ENCODE results near the gene FGF3. TPM values are rescaled to one million over a fixed set of nuclear protein-coding genes. Genes with fewer than 3 reads are reported as not detected.

Gene FGF3
- polyA plus RNA-seq, 1 donor (not counting 4 experiments of a cell fraction or from before 2014, with no cell fraction given): not detected

- Histone ChIP-seq H3K27ac (ENCODE audit: control insufficient read depth, insufficient read depth, low read length) (no peak overlapping the region), H3K79me2 (ENCODE audit: control insufficient read depth, insufficient read depth, low read length) (no peaks in the 10 kb centered on the region), H3K4me2 (ENCODE audit: control insufficient read depth, extremely low read depth, insufficient read depth, low read depth, low read length) (no peak overlapping the region), H3K4me3 (ENCODE audit: control insufficient read depth in 2 of 3, extremely low read depth in 1 of 3, insufficient read depth in 2 of 3, low read depth in 1 of 3, low read length in 3 of 3) (no peak overlapping the region), H2AFZ (ENCODE audit: control insufficient read depth, low read length) (no peak overlapping the region), H4K20me1 (ENCODE audit: control insufficient read depth, extremely low read depth, insufficient read depth, low read length) (no peaks in the 10 kb centered on the region), H3K9me1 (ENCODE audit: control insufficient read depth, extremely low read depth, insufficient read depth, low read length) (no peaks in the 10 kb centered on the region), H3K9ac (ENCODE audit: control insufficient read depth, extremely low read depth, insufficient read depth, low read length) (no peak overlapping the region), H3K4me1 (ENCODE audit: control insufficient read depth, extremely low read depth, insufficient read depth, low read length) (no peaks in the 10 kb centered on the region), H3K9me3 (ENCODE audit: control insufficient read depth, low read depth, low read length) (no peaks in the 10 kb centered on the region), H3K36me3 (ENCODE audit: control insufficient read depth in 2 of 2, extremely low read depth in 1 of 2, insufficient read depth in 2 of 2, low read length in 2 of 2) (no peaks in the 10 kb centered on the region), H3K27me3 (ENCODE audit: control insufficient read depth, extremely low read depth, insufficient read depth, low read length) (no peaks in the 10 kb centered on the region)
- TF ChIP-seq CTCF (optimal IDR thresholded peaks at IDR 0.05 in 1 of 3, IDR thresholded peaks at IDR 0.05 in 1 of 3, conservative IDR thresholded peaks at IDR 0.05 in 1 of 3; ENCODE audit: extremely low read depth in 1 of 3, insufficient read depth in 2 of 3, low read length in 3 of 3): no peak
- no peak for TF ChIP-seq EZH2 (IDR thresholded peaks at IDR 0.05; ENCODE audit: low read length)
- no peak for DNase-seq (ENCODE audit: low read depth, low spot score)
- no peak for FAIRE-seq
- dilution Hi-C loops (cut with MboI; ENCODE audit: extremely low pct_ligation_motif_present, low sequenced_read_pairs): no loop called here
Measured at GRCh38 chr11:69839516-69839915, 20.3 kb upstream of the FGF3 start.

- Histone ChIP-seq H3K9ac (ENCODE audit: control insufficient read depth, extremely low read depth, insufficient read depth, low read length) (no peak overlapping the region), H3K27ac (ENCODE audit: control insufficient read depth, insufficient read depth, low read length) (no peak overlapping the region), H3K9me3 (ENCODE audit: control insufficient read depth, low read depth, low read length) (no peaks in the 10 kb centered on the region), H3K9me1 (ENCODE audit: control insufficient read depth, extremely low read depth, insufficient read depth, low read length) (no peaks in the 10 kb centered on the region), H2AFZ (ENCODE audit: control insufficient read depth, low read length) (no peak overlapping the region), H4K20me1 (ENCODE audit: control insufficient read depth, extremely low read depth, insufficient read depth, low read length) (no peaks in the 10 kb centered on the region), H3K4me1 (ENCODE audit: control insufficient read depth, extremely low read depth, insufficient read depth, low read length) (no peaks in the 10 kb centered on the region), H3K79me2 (ENCODE audit: control insufficient read depth, insufficient read depth, low read length) (no peaks in the 10 kb centered on the region), H3K36me3 (ENCODE audit: control insufficient read depth in 2 of 2, extremely low read depth in 1 of 2, insufficient read depth in 2 of 2, low read length in 2 of 2) (no peaks in the 10 kb centered on the region), H3K4me2 (ENCODE audit: control insufficient read depth, extremely low read depth, insufficient read depth, low read depth, low read length) (no peak overlapping the region), H3K27me3 (ENCODE audit: control insufficient read depth, extremely low read depth, insufficient read depth, low read length) (peaks cover 3% of the 10 kb centered on the region), H3K4me3 (ENCODE audit: control insufficient read depth in 2 of 3, extremely low read depth in 1 of 3, insufficient read depth in 2 of 3, low read depth in 1 of 3, low read length in 3 of 3) (no peak overlapping the region)
- no peak for FAIRE-seq
- TF ChIP-seq EZH2 (IDR thresholded peaks at IDR 0.05; ENCODE audit: low read length) (no peak), CTCF (optimal IDR thresholded peaks at IDR 0.05 in 1 of 3, IDR thresholded peaks at IDR 0.05 in 1 of 3, conservative IDR thresholded peaks at IDR 0.05 in 1 of 3; ENCODE audit: extremely low read depth in 1 of 3, insufficient read depth in 2 of 3, low read length in 3 of 3) (no peak)
- dilution Hi-C loops (cut with MboI; ENCODE audit: extremely low pct_ligation_motif_present, low sequenced_read_pairs): no loop called here
- no peak for DNase-seq (ENCODE audit: low read depth, low spot score)
Measured at GRCh38 chr11:69837791-69838190, 18.6 kb upstream of the FGF3 start.
